ENCODE measurements around the gene MORC2. TPM values are rescaled to one million over a fixed set of nuclear protein-coding genes. Genes with fewer than 3 reads are reported as not detected.

Gene MORC2
- total and polyA plus RNA-seq, 2 of the 13 experiments (the other 11 are each of a cell fraction or from before 2014, with no cell fraction given) = 11.9 to 18.3 TPM

DNA sequence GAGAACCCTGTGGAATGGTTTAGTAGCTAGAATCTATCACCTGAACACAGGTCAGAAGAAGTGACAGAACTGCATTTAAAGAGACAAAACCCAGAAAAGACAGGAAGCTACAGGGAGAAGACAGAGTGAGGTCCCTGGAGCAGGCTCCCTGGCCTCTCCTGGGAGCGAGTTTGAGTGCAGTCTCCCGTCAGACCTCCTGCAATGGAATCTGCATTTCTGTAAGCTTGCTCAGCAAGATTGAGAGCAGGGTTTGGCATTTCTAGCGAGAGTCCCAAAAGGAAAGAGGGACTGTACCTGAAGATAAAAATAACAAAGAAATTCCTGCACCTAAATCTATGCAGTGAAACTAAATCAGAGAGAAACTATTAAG is 74.2 kb downstream of the MORC2 start (continued):
- TF ChIP-seq, protein P1, sequence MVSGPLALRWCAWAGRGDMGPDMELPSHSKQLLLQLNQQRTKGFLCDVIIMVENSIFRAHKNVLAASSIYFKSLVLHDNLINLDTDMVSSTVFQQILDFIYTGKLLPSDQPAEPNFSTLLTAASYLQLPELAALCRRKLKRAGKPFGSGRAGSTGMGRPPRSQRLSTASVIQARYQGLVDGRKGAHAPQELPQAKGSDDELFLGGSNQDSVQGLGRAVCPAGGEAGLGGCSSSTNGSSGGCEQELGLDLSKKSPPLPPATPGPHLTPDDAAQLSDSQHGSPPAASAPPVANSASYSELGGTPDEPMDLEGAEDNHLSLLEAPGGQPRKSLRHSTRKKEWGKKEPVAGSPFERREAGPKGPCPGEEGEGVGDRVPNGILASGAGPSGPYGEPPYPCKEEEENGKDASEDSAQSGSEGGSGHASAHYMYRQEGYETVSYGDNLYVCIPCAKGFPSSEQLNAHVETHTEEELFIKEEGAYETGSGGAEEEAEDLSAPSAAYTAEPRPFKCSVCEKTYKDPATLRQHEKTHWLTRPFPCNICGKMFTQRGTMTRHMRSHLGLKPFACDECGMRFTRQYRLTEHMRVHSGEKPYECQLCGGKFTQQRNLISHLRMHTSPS (CRISPR knock-in tag; IDR thresholded peaks at IDR 0.05; ENCODE audit: low read depth) = no peak
- TF ChIP-seq MAFF (IDR thresholded peaks at IDR 0.05; ENCODE audit: low read depth, low read length) (no peak), PAF1 (CRISPR knock-in tag; IDR thresholded peaks at IDR 0.05) (no peak), RARA (CRISPR knock-in tag; IDR thresholded peaks at IDR 0.05) (no peak)
- TF ChIP-seq, protein P2, sequence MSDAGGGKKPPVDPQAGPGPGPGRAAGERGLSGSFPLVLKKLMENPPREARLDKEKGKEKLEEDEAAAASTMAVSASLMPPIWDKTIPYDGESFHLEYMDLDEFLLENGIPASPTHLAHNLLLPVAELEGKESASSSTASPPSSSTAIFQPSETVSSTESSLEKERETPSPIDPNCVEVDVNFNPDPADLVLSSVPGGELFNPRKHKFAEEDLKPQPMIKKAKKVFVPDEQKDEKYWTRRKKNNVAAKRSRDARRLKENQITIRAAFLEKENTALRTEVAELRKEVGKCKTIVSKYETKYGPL (CRISPR knock-in tag; IDR thresholded peaks at IDR 0.05) = no peak
- TF ChIP-seq, protein P3, sequence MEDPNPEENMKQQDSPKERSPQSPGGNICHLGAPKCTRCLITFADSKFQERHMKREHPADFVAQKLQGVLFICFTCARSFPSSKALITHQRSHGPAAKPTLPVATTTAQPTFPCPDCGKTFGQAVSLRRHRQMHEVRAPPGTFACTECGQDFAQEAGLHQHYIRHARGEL (CRISPR knock-in tag; IDR thresholded peaks at IDR 0.05) = no peak
- TF ChIP-seq, protein P4, sequence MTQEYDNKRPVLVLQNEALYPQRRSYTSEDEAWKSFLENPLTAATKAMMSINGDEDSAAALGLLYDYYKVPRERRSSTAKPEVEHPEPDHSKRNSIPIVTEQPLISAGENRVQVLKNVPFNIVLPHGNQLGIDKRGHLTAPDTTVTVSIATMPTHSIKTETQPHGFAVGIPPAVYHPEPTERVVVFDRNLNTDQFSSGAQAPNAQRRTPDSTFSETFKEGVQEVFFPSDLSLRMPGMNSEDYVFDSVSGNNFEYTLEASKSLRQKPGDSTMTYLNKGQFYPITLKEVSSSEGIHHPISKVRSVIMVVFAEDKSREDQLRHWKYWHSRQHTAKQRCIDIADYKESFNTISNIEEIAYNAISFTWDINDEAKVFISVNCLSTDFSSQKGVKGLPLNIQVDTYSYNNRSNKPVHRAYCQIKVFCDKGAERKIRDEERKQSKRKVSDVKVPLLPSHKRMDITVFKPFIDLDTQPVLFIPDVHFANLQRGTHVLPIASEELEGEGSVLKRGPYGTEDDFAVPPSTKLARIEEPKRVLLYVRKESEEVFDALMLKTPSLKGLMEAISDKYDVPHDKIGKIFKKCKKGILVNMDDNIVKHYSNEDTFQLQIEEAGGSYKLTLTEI (CRISPR knock-in tag; conservative IDR thresholded peaks at IDR 0.05) = no peak
- TF ChIP-seq, protein P5, sequence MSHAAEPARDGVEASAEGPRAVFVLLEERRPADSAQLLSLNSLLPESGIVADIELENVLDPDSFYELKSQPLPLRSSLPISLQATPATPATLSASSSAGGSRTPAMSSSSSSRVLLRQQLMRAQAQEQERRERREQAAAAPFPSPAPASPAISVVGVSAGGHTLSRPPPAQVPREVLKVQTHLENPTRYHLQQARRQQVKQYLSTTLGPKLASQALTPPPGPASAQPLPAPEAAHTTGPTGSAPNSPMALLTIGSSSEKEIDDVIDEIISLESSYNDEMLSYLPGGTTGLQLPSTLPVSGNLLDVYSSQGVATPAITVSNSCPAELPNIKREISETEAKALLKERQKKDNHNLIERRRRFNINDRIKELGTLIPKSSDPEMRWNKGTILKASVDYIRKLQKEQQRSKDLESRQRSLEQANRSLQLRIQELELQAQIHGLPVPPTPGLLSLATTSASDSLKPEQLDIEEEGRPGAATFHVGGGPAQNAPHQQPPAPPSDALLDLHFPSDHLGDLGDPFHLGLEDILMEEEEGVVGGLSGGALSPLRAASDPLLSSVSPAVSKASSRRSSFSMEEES (CRISPR knock-in tag; IDR thresholded peaks at IDR 0.05) = no peak

Data from HepG2 (cell line).